ENCODE measurements around the gene ITFG1.
"Not testable (repeated sequence)": the region's sequence is repeated elsewhere in the genome, so short reads cannot be mapped to it uniquely, and the experiment has no call there.

ITFG1 gene

DNA sequence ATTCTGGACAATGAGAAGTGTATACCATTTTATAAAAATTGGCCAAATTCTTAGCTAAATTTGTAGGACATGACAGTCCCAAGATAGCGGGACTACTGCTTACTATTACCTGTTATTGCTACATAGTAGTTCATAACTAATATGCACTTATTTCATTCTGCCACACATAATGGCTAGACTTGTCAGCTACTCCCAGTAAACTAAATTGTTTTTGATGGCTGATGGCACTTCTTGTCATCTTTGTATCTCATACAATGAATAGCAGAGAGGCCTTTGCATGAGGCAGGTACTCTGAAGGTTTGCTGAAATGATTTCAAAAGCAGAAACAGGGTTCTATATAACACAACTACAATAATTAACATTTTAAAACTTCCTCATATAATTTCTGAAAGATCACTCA is 44.0 kb downstream of the ITFG1 start:
- DNase-seq (ENCODE audit: low read depth in 2 of 2), result no peak

DNA sequence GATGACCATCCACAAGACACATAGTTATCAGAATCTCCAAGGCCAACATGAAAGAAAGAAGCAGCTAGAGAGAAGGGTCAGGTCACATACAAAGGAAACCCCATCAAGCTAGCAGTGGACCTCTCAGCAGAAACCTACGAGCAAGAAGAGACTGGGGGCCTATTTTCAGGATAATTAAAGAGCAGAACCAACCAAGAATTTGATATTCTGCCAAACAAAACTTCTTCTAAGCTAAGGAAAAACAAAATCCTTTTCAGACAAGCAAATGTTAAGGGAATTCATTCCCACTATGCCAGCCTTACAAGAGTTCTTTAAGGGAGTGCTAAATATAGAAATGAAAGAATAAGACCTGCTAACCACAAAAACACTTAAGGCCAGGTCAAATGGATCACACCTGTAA is 47.8 kb downstream of the ITFG1 start:
- no peak for DNase-seq (ENCODE audit: low read depth in 2 of 2)

DNA sequence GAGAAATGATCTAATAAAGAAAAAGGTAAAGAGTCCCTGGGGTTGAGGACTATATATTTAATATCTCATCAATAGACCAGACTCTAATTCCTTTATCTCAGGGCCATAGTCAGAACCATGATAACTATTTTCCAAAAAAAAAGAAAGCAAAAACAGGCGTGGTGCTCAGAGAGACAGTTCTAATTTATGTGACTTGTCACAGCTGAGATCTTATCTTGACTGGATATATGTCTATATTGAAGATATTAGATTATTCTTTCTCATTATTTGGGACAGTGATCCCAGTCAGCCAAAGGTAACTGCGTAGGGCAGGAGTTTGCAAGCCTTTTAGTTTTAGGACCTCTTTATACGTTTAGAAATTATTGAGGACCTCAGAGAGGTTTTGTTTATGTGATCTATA is 52.4 kb downstream of the ITFG1 start:
- DNase-seq (ENCODE audit: low read depth in 2 of 2), result no peak

DNA sequence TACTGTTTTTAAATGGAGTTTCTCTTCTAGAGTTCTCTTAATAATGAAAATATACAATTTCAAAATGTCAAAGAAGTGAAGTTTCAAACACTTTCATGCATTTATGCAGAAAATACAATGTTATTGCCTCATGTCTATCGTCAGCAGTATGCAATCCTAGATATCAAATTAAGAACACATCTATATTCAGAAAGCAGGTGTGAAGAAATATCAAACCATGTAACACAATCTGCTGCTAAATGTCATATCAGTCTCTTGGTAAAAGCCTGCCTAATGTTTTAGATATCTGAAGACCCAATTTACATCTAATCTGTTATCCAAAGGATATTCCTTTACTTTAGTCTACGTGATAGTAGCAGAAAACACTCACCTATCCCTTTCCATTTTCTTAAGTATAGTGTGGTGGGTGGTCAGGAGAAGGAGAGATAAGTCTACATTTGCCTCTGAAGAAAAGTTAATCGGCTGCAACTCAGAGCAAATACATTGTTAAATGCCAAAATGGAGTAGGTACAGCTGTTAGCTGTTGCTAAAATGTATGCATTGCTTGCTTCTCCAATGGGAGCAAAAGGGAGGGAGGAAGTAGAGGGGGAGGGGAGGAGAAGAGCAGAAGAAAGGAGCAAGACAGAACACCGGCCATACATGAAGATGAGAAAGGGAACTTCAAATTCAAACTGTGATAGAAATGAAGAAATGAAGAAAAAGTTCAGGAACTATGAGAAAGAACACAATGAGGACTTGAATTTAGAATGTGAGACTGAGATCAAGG is 64.9 kb downstream of the ITFG1 start:
- no peak for DNase-seq (ENCODE audit: low read depth in 2 of 2)

DNA sequence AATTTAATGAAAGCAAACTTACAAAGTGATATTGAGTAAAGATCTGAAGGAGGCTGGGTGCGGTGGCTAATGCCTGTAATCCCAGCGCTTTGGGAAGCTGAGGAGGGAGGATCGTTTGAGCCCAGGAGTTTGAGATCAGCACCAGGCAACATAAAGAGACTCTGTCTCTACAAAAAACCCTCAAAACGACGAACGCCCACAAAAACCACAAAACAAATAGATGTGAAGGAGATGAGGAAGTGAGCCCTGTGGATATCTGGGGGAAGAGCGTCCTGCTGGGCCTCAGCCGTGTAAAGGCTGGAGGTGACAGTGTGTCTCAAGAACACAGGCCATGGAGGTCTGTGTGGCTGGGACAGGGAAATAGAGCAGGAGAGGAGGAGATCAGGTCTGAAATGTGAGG is 68.8 kb downstream of the ITFG1 start:
- DNase-seq (ENCODE audit: low read depth in 2 of 2), result no peak

DNA sequence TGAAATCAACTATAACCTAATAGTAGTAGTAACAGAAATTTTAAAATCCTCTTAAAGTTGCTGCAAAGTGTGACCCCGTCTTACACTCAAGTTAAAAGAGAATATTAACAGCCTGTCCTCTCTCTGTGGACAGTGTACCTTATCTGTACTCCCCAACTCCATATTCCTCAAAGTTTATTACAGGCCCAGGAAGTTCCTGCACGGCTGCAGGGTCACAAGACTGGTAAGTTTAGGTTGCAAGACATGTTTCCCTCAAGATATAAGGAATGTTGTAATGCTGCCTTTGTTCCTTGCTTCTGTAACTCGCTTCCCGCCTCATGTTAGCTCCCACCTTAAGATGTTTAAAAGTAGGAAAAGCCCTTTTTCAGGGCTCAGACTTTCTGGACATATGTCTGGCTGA is 72.2 kb downstream of the ITFG1 start:
- no peak for DNase-seq (ENCODE audit: low read depth in 2 of 2)

DNA sequence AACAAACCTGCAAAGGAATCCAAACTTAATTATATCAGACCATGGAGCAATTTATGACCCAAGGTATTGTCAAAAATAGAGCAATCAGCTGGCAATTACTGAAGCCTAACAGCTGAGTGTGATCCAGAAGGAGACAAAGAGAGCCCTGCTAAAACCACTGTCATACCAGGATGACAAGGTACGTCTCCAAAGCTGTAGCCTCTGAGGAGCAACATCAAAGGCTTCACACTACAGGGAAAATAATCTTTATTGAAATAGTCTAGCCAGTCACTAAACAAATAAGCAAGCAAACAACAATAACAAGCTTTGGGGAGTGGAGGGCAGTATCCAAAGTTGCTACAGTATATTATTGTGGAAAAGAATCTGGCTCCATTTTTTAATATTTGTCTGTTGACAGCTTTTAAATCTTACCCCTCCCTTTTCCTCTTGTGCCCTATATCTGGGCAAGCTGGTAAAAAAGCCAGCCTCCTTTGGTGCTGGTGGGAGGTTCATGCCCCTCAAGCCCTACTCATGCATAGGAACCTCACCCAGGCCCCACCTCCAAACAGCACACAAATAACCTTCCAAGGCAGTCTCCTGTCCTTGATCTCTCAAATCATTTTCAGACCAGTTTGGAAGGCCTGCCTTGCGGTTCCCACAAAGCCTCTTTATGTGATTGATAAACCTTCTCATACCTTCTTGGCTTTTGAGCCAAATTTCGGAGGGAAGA is 73.7 kb downstream of the ITFG1 start:
- DNase-seq (ENCODE audit: low read depth in 2 of 2), result no peak

DNA sequence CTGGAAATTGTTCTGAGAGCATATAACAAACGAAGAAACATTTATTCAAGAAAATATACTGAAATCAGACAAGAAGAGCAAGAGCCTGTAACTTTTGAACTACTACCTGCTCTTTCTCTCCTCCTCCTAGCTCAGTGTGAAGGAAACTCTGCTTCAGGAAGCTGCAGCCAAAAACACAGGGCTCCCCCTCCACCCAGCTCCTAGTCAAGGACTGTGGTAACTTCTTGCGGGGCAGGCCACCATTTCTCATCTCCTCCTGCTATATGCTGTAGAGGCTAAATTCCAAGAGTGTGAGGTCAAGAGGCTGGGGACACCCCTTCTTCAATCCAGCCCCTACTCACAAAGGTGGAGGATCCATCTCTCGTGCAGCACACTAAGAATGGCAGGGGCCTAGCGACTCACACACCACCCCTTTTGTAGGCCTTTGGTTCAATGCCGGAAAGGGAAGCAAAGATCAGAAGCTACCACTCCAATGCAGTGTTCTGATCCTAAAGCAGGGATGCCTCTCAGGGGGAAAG is 74.6 kb downstream of the ITFG1 start:
- no peak for DNase-seq (ENCODE audit: low read depth in 2 of 2)

DNA sequence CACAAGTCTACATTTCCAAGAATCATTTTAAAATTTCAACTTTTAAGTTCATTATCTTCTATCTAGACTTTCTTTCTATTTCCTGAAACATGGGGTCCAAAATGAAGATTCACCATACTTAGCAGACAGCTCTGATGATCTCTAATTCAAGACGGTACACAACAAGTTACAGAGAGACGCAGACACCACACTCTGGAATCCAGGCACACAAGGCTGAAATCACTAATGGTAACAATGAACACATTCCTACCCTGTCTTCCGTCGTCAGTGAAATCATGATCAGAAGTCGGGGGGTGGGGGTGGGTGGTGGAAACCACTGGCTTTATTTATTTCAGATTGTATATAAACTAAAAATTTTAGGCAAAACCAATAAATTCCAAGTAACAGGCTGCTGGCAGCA is 78.5 kb downstream of the ITFG1 start:
- no peak for DNase-seq (ENCODE audit: low read depth in 2 of 2)

DNA sequence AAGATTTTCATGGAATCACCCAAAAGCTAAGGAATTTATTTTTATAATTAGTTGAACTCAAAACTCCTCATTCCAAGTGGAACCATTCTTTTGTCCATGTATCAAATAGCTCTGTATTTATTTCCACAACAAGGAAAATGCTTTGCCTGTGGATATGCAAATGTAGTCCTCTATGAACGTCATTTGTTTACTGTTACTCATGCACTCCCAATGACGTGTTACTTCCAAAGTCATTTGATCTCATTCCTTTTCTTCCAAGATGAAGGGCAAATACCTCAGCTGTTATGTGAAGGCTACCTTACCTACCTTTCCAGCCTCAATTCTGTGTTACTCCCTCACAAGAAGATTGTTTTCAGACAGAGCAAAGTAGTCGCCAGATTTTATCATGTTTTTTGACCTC is 83.7 kb downstream of the ITFG1 start:
- DNase-seq (ENCODE audit: low read depth in 2 of 2), result no peak

DNA sequence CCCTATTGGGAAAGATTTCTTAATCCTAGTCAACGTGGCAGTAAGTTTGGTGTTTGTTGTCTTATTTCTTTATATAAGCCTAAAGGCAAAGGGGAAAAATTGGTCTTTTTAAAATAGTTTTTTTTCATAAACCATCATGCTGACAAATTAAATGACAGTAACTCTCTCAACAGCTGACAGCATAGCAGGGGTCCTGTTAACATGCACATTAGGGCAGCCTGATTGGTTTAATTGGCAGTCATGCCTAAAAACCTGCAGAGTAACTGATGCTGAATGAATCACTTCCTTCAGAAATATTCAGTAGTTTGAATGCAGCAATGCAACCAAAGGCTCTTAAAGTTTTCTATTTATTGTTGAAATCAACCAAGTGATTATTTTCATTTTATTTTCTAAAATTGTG is 85.4 kb downstream of the ITFG1 start:
- no peak for DNase-seq (ENCODE audit: low read depth in 2 of 2)

DNA sequence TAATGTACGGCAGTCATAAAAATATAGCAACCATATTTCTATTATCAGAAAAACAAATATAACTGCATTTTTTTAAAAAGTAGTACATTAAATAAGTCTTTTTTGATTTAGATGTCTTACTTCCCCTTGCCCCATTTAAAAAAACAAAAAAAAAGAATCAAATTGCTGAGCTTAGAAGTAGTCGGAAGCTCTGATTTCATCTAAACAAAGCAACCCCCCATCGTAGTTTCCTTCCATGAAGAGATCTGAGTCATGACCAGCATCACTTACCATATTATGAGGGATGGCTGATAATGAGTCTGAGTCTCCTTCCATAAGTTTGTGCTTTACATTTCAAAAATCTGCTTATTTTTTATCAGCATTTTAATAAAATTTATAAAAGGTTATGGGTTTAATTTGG is 86.2 kb downstream of the ITFG1 start:
- DNase-seq (ENCODE audit: low read depth in 2 of 2), result no peak

DNA sequence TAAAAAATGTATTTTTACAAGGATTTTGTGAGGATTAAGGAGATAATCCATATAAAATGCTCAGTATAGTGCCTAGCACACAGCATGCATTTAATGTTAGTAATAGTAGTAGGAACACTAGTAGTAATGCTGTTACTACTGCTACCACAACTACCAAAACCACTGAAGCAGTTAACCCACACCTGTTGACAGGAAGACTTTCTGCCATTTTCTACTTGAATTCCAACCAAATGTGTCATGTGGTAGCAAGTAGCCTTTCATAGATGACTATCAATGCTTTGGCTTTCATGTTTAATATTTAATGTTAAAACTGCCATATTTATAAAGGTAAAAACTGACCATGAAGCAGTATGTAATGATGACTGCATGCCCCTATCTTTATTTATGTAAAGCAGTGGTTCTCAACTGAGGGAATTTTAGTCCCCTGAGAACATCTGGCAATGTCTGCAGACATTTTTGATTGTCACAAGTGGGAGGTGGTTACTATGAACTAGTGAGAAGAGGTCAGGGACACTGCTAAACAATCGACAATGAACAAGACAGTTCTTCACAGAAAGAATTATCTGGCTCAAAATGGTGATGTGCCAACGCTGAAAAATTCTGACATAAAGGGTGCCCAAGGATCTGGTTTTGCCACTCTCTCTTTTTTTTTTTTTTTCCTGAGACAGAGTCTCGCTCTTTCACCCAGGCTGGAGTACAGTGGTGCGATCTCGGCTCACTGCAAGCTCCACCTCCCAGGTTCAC is 89.4 kb downstream of the ITFG1 start:
- no peak for DNase-seq (ENCODE audit: low read depth in 2 of 2)

DNA sequence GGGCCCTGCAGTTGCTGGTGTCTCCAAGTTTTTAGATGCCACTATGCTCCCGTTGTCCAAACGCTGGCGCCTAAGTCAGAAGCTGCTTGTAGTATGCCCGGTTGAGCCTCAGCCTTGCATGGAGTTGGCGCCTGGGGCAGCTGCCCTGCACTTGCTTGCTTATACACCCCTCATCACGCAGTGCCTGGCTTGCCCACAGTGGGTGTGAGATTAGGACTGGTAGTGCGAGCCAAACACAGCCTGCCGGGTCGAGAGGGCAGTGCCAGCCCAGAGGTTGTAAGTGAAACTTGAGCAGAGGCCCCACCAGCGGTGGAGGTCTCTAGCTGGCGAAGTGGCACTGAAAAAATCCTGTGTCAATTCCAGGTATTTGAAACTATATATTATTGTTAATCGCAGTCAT is 90.3 kb downstream of the ITFG1 start:
- no peak for DNase-seq (ENCODE audit: low read depth in 2 of 2)

DNA sequence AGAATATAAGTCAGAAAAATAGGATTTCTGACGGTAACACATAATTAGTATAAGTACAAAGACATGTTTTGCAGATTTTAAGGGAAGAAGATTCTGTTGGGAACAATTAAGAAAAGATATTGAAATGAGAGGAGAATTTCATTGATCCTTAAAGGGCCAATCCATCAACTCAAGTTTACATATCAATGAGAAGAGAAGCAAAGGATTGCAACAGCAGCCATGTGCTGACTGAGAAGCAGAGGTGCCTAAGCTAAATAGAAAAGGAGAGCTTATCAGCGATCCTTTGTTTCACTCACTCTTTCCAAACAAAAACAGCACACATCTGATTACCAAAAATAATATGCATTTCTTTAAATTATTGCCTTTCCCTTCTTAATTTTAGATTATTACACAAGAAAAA is 94.6 kb downstream of the ITFG1 start:
- DNase-seq (ENCODE audit: low read depth in 2 of 2), result no peak

DNA sequence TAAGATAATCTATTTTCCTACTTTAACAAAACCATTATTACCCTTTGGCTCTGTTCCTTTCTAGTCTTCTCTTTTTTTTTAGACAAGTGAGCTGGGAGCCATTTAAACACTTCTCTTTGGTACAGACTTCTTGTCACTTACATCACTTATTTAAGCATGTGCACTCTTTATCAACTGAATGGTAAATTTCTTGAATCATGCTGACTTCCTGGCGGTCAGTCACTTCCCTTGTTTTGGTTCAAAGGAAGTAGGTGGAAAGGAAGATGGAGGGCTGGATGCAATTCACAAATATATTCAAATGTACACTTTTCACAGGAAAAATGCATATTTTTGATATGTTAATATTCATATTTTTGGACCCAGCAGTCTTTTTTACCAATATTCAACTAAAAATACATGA is 97.1 kb downstream of the ITFG1 start:
- no peak for DNase-seq (ENCODE audit: low read depth in 2 of 2)

DNA sequence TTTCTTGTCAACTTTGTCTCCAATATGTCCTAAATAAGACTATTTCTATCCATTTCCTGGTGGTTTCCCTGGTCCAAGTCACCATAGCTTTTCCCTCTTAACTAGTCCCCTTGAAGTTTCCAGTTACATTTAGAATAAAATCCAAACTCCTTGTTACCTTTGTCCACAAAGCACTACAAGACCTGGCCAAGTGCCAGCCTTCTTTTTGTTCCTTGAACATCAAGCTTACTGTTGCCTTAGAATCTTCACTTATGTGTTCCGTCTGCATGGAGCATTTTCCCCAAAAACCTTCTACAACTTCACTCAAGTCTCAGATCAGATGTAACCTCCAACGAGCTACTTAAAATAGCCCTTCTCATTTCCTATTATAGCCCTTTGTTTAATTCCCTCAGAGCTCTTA is 101.4 kb downstream of the ITFG1 start:
- no peak for DNase-seq (ENCODE audit: low read depth in 2 of 2)

DNA sequence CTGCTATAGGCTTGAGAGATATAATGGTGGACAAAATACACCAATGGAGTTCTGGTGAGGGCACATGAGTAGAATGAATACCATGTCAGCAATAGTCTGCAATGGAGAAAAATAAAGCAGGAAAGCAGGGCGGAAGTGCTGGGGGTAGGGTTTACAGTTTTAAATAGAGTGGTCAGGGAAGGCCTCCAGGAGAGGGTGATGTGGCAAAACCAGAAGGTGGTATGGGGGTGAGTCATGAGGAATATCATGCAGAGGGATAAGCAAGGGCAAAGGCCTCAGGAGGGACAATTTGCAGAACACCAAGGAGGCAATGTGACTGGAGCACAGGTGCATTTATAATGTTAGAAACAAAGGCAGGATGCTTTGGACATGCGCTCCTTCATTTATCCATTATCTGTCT is 102.0 kb downstream of the ITFG1 start:
- DNase-seq (ENCODE audit: low read depth in 2 of 2), result no peak

DNA sequence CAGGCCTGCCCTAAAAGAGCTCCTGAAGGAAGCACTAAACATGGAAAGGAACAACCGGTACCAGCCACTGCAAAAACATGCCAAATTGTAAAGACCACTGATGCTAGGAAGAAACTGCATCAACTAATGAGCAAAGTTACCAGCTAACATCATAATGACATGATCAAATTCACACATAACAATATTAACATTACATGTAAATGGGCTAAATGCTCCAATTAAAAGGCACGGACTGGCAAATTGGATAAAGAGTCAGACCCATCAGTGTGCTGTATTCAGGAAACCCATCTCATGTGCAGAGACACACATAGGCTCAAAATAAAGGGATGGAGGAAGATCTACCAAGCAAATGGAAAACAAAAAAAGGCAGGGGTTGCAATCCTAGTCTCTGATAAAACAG is 111.8 kb downstream of the ITFG1 start:
- DNase-seq (ENCODE audit: low read depth in 2 of 2), result not testable (repeated sequence)

DNA sequence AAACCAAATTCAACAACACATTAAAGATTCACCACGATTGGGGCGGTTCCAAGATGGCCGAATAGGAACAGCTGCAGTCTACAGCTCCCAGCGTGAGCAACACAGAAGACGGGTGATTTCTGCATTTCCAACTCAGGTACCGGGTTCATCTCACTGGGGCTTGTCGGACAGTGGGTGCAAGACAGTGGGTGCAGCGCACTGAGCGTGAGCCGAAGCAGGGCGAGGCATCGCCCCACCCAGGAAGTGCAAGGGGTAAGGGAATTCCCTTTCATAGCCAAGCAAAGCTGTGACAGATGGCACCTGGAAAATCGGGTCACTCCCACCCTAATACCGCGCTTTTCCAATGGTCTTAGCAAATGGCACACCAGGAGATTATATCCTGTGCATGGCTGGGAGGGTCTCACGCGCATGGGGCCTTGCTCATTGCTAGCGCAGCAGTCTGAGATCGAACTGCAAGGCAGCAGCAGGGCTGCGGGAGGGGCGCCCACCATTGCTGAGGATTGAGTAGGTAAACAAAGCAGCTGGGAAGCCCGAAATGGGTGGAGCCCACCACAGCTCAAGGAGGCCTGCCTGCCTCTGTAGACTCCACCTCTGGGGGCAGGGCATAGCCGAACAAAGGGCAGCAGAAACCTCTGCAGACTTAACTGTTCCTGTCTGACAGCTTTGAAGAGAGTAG is 113.7 kb downstream of the ITFG1 start:
- DNase-seq (ENCODE audit: low read depth in 2 of 2), result not testable (repeated sequence)

DNA sequence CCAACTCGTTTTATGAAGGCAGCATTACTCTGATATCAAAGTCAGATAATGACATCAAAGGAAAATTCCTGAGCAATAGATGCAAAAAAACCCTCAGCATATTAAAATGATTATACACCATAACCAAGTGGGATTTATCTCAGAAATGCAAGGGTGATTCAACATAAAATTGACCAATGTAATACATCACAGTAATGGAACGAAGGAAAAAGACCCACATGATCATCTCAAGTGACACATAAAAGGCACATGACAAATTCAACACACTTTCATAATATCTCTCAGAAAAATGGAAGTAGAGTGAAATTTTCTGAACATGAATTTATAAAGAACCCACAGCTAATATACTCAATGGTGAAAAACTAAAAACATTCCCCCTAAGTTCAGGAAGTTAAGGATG is 118.8 kb downstream of the ITFG1 start:
- no peak for DNase-seq (ENCODE audit: low read depth in 2 of 2)

DNA sequence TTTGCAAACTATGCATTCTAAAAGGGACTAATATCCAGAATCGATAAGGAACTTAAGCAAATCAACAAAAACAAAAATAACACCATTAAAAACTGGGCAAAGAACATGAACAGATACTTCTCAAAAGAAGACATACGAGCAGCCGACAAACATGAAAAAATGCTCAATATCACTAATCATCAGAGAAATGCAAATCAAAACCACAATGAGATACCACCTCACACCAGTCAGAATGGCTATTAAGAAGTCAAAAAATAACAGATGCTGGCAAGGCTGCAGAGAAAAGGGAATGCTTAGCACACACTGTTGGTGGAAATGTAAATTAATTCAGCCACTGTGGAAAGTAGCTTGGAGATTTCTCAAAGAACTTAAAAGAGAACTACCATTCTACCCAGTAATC is 130.3 kb downstream of the ITFG1 start:
- DNase-seq (ENCODE audit: low read depth in 2 of 2), result not testable (repeated sequence)

All from fibroblast of skin of left biceps (primary cell).